GM18499 (cell line): Measurements from ENCODE around the gene ANXA1.

Experiments used
- ATAC-seq: cut with Tn5 transposase; IDR thresholded peaks from one replicate; pipeline ENCODE4 v1.9.1; 2021; ENCODE audit warnings: moderate number of reproducible peaks; ENCODE audit not compliant: insufficient read depth, unreplicated experiment

The ANXA1 gene, protein sequence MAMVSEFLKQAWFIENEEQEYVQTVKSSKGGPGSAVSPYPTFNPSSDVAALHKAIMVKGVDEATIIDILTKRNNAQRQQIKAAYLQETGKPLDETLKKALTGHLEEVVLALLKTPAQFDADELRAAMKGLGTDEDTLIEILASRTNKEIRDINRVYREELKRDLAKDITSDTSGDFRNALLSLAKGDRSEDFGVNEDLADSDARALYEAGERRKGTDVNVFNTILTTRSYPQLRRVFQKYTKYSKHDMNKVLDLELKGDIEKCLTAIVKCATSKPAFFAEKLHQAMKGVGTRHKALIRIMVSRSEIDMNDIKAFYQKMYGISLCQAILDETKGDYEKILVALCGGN

DNA sequence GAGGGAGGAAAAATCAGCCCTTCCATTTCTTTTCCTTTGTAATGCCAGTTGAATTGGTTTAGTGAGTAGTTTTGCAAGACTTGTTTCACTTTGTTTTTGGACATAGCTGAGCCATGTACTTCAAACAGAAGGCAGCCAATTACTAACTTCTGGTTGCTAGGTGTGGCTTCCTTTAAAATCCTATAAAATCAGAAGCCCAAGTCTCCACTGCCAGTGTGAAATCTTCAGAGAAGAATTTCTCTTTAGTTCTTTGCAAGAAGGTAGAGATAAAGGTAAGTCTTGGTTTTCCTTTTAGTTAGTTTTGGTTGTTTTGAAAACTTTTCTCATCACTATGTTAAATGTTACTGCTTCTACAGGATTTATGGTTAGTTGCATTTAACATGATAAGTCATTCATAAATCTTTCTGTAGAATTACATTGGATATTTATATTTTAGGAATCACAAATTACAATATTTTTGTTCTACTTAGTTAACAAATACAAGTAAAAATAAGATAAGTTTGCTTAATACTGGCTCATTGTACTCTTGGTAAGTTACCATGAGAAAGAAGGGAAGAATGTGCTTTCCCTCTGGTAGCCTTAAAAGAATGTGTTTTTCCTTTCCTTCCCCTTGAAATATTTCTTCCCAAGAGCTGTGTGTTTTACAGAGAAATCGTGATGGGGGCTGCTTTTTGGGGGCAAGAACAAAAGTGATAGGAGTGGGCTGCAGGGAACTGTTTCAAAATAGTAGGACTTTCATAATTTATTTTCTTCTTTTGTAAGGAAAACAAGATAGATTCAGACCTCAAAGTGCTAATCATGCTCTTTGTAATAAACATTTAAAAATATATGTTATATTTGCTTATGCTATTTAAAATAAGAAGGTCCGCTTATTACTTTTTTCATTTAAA lies at the start of gene ANXA1:
TSS of gene ANXA1 (plus strand) at position 213 of the 890 bp plus-strand sequence. CDS start 6,671 bp downstream, outside the sequence.
- ATAC-seq: no peak

DNA sequence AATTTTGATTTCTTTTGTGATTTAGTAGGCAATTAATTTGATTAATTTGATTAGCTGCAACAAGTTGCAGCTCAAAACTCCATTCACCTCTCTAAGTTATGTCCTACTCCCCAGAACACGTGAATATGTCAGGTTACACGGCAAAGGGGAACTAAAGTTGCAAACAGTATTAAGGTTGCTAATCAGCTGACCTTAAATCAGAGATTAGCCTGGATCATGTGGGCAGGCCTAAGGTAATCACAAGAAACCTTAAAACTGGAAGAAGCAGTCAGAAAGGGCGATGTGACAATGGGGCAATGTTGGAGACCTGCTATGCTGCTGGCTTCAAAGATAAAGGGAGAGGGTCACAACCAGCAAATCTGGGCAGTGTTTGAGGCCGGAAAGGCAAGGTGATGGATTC lies 47.3 kb upstream of the ANXA1 start:
- ATAC-seq: no peak

DNA sequence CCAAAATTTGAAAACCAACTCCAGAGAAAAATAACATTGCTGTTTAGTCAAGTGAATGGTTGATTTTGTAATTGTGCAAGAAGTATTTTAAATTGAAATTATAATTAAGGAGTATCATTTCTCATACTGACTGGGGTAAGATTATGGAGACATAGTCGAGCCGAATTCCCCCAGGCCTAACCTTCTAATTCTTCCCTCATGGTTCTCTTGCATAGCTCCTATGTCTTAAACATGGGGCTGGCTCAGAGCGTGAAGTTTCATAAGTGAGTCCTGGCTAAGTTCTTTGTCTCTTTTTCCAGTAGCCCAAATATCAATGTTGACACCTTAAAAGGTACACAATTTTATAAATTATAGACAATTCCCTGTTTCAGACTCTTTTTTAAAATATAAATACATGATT lies 46.7 kb upstream of the ANXA1 start:
- ATAC-seq: no peak

DNA sequence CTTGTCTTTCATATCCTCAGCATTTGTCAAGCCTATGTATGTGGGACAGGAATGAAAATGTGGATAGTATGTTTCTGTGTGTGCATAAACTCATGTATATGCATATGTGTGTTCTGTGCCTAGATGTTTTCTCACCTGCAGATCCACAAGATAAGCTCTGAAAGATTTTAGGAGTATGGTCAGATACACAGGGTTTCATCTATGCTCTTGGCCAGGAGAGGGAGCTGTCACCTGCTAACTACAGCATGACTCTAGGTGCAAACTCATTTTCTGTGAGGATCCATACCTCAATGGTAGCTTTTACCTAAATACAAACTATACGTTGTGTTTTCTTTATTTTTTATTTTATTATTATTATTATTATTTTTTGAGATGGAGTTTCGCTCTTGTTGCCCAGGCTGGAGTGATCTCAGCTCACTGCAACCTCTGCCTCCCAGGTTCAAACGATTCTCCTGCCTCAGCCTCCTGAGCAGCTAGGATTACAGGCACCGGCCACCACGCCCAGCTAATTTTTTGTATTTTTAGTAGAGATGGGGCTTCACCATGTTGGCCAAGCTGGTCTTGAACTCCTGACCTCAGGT lies 44.1 kb upstream of the ANXA1 start:
- ATAC-seq: peak; percentile 85

DNA sequence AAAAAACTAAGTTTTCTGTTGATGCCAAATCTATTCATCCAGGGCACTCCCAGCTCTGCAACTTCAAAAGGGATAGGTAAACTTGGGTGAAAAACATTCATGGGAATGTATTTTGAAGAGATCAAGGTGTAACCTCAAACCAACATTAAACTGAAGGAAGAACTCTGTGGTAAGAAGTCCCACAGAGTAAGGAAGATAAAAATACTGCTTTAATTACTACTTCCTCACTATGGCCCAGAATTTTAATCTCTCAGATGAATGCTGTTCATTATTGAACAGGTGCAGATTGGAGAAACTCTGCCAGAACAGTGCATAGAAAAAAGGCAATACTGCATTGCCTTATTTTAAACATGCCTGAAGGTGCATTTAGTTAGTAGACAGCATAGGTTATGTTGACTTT lies 37.6 kb upstream of the ANXA1 start:
- ATAC-seq: no peak

DNA sequence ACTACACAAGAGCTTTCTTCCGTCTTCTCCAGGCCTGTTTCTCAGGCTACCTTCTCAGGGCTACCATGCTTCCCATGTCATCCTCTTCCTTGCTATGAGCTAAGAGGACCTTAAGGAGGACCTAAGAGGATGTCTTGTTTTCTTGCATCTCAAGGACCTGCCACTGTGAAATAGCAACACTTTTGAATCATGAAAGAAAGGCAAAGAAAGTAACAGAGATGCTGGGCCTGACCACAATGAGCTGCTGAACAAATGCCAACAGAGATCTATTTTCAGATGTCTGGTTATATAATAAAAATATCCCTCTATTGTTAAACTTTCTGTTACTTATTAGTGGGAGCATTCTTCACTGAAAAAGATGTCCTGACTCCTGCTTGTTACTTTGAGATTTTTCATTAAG lies 36.7 kb upstream of the ANXA1 start:
- ATAC-seq: no peak

DNA sequence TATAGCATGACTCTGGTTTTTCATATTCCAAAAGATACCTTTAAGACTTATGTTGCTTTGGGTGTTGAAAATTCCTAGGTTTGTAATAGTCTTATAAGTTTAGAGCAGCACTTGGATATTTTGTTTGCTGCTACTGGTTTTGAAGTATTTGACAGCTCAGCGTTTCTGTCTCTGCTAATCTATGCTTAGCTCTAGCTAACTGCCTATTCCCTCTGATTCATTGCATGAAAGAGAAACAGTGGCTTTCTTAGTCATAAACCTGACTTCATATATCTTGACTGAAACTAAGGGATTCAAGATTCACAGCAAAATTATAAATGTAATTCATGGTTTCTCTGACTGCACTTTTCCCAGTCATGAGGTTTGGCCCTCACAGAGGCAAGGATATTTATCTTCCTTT lies 35.6 kb upstream of the ANXA1 start:
- ATAC-seq: peak; percentile 75

DNA sequence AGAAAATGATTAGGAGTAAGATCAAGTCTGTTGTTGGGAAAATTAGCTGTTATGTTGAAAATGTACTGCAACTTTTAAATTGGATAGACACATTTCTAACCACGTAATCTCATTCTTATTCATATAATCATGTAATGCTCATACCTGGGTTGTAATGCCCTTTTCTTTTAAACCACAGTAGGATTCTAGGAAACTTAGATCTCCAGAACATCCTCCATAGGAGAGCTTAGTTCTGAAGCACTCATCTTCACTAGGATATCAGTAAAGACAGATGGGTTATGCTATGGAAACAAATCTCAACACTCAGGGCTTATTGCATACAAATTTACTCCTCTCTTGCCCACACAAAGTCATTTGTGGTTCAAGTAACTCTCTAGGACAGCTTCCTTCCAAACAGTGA lies 34.8 kb upstream of the ANXA1 start:
- ATAC-seq: no peak

DNA sequence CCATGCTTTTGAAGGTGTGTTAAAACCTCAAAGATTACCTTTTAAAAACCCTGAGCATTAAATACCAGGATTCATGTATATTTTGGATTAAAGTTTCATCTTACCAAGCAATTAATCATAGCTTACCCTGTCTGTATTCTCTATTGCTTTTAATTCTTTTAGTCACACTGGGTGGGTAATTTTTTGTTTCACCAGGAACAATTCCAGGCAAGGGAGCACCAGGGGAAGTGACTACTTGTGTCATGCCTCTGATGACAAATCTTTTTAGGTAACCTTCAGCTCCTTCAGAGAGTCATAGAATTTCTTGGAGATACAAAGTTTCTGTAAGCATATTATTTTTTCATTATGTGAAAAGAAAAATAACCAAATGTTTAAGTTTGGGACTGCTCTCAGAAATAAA lies 33.4 kb upstream of the ANXA1 start:
- ATAC-seq: no peak

DNA sequence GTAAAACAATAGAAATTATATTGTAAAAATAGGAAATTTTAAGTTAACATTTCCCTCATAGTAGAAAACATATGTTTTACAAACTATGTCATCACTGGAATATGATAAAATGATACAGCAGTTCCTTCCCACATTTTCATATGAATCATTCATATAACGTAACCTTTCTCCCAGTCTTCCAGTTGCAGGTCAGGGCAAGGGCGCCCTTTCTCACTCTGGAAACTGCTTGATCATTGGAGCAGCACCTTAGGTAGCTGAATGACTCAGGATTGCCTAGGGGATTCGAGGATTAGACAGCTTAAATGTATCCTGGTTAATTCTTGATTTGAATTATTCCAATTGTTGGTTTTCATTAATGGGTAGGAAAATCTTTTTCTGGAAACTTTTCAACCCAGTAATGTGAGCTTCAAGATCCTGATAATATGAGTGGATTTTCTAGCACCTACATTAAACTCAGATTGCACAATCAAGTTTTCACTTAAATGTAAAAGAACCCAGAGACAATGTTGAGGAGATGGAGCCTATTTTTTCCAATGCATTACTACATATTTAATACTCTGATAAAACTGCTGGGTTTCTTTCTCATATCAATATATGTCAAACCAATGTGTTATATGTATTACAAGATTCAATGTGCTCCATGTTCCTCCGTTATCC lies 32.6 kb upstream of the ANXA1 start:
- ATAC-seq: no peak

DNA sequence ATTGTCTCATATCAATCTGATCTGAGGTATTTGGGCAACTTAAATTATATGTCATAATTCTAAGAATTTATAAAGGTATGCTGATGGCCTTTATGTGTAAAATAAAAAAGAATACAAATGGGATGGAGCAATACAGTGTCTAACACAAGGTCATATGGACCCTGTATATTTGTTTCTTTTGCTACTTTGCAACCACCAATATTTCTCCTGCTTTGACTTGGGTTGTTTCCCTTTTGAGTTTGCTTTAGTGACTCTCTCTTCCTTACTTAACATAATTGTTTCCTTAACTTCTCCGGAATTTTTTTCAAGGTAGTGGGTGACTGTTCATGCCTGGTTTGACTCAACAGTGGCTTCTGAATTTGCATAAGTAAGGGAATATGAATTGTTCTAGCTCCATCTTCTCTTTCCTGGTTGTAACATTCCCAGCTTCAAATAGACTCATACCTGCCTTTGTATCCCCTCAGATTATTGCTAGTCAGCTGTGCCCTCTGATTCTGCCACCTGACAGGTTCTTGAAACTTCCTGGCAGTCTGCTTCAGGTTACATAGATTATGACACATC lies 30.2 kb upstream of the ANXA1 start:
- no peak for ATAC-seq

DNA sequence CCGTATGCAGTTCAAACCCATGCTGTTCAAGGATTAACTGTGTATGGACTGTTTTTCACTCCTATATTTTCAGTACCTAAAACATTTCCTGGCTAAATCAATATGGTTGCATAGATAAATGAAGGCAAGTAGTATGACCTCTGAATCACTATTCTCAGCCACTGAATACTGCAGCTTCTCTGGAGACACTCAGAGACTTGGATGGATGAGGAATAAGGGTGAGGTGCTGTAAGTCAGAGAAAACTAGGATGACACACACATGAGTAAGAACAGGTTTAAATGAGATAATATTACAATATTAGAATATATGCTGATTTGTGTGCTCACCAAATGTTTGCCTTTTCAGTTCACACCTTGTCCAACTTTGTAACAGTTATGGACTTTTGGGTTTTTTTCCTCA lies 26.0 kb upstream of the ANXA1 start:
- no peak for ATAC-seq

DNA sequence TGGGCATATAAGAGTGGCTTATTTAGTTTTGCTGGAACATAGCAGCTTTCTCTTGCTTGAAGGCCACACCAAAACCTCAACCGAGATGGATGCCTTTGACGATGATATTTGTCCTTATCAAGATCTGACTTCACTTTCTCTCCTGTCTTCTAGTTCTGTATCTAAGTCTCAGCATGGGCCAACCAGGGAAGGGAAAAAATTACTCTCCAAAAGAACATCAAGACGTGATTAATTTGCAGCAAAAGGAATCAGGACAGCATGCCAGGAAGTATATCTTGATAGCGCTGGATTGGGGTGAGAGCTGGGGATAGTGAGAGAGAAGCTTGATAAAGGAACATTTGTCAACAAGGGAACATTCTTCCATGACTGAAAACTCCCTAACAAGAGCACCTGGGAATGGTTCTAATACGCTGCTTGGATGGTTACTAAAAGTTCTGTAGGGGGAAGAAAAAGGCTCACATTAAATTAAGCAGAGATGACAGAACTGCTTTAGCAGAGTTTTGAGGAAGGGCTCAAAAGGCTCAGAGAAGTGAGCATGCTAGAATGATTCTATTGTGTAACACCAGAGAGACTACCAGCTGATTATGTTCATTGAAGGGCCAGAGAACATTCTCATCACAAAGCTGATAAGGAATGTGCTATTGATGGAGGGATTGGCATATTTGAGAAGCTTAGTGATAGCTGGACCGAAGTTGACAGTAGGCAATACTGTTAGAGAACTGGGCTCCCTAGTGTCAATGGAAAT lies 21.6 kb upstream of the ANXA1 start:
- no peak for ATAC-seq

DNA sequence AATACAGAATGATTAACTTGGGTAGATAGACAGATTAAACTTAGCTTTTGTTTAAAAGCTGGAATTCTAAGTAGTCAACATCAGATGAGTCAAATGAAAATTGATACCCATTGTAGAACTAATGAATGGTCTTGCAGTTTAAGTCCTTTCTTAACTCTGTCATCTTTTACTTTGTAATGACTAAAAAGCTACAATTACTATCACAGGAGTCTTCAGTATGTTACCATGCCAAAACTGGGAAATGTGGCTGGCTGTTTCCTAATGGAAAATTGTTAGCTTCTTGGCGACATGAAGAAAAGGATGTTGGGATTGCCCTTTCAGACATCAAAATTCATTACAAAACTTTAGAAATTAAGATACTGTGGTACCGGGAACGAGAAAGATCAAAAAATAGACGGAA lies 20.2 kb upstream of the ANXA1 start:
- no peak for ATAC-seq

DNA sequence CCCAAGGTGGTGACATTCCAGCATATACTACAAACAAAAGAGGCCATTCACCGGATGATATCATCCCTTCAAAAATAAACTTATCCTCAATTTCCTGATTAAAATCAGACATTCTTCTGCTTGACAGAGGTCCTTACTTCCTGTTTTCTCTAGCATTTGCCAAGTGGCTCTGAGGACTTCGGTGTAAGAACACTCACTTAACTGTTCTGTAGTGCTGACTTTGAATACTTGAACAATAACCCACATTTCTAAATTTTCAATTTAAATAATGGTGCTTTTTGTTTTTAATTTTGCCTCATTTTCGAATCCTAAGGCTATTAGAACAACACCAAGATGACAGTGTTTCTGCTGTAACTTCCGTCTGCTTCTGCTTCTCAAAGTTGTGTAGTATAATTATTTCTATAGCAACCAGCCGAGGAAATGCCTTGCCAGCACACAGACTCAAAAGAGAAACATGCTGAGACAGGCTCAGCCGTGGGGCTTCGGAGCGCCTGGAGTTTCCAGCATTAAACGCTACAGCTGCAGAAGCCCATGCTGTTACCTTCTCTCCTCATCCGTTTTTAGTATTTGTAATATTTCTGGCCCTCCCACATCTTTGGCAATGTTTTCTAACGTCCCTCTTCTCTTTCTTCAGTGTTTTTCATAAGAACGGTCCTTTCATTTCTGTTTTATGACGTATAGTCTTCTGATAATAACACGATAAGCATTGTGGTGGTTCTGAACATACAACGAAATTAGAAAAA lies 19.5 kb upstream of the ANXA1 start:
- ATAC-seq: peak; percentile 84

DNA sequence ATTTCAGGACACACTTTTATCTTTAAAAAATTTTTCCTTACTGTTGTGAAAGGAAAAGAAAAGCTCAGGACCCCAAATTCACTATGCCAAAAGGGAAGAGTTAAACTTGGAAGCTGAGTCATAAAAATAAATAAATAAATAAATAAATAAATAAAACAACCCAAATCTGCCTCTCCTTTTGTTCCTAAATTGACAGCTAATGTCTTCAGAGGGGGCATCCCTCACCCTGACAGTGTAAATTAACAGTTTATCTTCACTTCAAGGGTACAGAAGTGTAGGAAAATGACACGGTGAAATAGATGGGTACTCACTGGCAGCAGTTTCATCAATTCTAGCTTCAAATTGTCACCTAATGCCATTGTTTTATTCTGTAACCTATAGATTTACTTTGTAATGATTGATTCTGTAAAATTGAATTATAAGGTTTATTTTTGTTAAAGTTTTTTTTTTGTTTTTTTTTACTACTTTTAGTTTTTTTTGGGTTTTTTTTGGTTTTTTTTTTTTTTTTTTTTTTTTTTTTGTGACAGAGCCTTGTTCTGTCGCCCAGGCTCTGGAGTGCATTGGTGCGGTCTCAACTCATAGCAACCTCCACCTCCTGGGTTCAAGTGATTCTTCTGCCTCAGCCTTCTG lies 18.5 kb upstream of the ANXA1 start:
- ATAC-seq: no peak

DNA sequence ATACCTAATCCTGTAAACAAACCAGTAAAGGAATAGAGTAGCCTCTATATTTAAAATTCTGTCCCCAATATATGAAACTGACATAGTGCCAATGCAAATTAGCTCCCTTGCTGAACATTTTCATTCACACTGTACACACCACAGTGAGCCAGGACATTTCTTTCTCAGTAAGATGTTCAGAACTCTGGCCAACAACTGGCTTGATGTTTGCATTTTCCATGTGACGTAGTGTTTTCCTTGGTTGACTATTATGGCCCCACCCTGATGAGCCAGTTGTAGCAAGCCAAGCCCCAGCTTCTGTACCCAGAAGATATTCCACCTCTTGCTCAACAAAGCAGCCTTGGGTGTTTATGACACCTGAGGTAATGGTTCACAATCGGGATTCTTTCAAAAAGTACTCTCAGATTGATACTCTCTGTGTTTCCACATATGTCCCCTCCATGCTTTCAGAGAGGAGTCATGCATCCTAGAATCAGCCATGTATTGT lies 17.7 kb upstream of the ANXA1 start:
- ATAC-seq: peak; percentile 35

DNA sequence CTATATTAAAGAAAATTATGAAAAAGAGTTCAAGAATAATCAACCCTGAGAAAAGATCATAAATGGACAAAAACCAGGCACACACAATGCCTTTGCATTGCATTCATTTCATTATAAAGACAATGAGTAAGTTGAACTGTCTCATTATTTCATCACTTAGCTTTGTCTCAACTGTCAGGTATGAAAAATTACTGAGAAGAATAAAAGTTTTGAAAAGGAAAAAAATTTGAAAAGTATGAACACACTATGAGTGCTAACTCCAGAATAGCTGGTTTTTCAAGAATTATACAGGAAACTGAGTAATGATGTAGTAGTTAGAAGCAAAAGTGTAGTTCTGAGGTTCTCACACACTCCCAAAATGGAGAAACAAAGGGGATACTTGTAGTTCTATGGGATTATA lies 16.3 kb upstream of the ANXA1 start:
- no peak for ATAC-seq
